GM18909 (cell line): ENCODE measurements around the gene BANF1.

Source experiments
- ATAC-seq: cut with Tn5 transposase; IDR thresholded peaks from one replicate; pipeline ENCODE4 v1.9.1; 2021; ENCODE audit warnings: mild to moderate bottlenecking; ENCODE audit not compliant: unreplicated experiment, poor library complexity

Gene BANF1

GRCh38 chr11:65977621-65978390, 24.5 kb upstream of the BANF1 start:
- ATAC-seq: no peak

- no peak for ATAC-seq
Observed at GRCh38 chr11:65978391-65979238, 23.7 kb upstream of the BANF1 start.

- no peak for ATAC-seq
Observed at GRCh38 chr11:65979261-65979759, 23.0 kb upstream of the BANF1 start.

- ATAC-seq: no peak
Observed at GRCh38 chr11:65981101-65981740, 21.1 kb upstream of the BANF1 start.

- ATAC-seq: no peak
Observed at GRCh38 chr11:65981972-65982823, 20.1 kb upstream of the BANF1 start.

- ATAC-seq: no peak
Observed at GRCh38 chr11:65982824-65983588, 19.3 kb upstream of the BANF1 start.

- no peak for ATAC-seq
Observed at GRCh38 chr11:65983589-65983987, 18.7 kb upstream of the BANF1 start.

GRCh38 chr11:65987336-65987735, 15.0 kb upstream of the BANF1 start:
- no peak for ATAC-seq

- ATAC-seq: peak; percentile 92
Observed at GRCh38 chr11:65988791-65989592, 13.3 kb upstream of the BANF1 start.

GRCh38 chr11:65992056-65992455, 10.2 kb upstream of the BANF1 start:
- ATAC-seq: no peak

GRCh38 chr11:65997286-65997685, 5.0 kb upstream of the BANF1 start:
- no peak for ATAC-seq

- peak; percentile 47 for ATAC-seq
Observed at GRCh38 chr11:66002648-66003225, 434 bp downstream of the BANF1 start.

GRCh38 chr11:66003291-66003690, 988 bp downstream of the BANF1 start:
- no peak for ATAC-seq

- no peak for ATAC-seq
Observed at GRCh38 chr11:66004186-66004585, 1.9 kb downstream of the BANF1 start.

- no peak for ATAC-seq
Observed at GRCh38 chr11:66006134-66006890, 4.0 kb downstream of the BANF1 start.

- ATAC-seq: no peak
Observed at GRCh38 chr11:66006891-66007176, 4.5 kb downstream of the BANF1 start.

GRCh38 chr11:66007201-66007634, 4.9 kb downstream of the BANF1 start:
- ATAC-seq: no peak

GRCh38 chr11:66008095-66008467, 5.8 kb downstream of the BANF1 start:
- no peak for ATAC-seq
